ENCODE results near the gene KRCC1. TPM values are rescaled to one million over a fixed set of nuclear protein-coding genes. Genes with fewer than 3 reads are reported as not detected.
"Not testable (repeated sequence)": the region's sequence is repeated elsewhere in the genome, so short reads cannot be mapped to it uniquely, and the experiment has no call there.

The KRCC1 gene
- total RNA-seq, 3 donors from 2014 or later = 37.2 to 41.5 (median 40.7) TPM

DNA sequence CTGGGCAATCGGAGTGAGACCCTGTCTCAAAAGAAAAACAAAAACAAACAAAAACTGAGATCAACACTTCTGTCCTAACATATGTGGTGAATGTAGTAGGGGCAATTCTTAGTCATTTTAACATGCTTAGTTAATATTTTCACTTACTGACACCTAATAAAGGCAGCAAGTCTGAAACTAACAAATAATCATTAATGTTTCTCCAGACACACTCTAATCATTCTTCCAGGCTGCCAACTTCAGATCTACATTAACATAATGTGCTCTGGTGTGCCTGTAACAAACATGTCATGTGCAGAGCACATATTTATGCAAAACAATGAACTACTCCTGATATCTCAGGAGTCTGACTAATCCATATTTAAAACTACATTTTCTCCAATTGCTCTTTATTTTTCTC, 6.0 kb downstream of the KRCC1 start:
- intact Hi-C loops (cut with DNase I, micrococcal nuclease) = no loop called here
- DNase-seq (no peak), ATAC-seq (no peak)
- Histone ChIP-seq H3K4me3 (no peak overlapping the region), H3K4me1 (ENCODE audit: low read depth) (peaks cover 17% of the 10 kb centered on the region), H3K9me3 (no peaks in the 10 kb centered on the region), H3K36me3 (ENCODE audit: low read depth) (no peaks in the 10 kb centered on the region)
- TF ChIP-seq, protein P1, sequence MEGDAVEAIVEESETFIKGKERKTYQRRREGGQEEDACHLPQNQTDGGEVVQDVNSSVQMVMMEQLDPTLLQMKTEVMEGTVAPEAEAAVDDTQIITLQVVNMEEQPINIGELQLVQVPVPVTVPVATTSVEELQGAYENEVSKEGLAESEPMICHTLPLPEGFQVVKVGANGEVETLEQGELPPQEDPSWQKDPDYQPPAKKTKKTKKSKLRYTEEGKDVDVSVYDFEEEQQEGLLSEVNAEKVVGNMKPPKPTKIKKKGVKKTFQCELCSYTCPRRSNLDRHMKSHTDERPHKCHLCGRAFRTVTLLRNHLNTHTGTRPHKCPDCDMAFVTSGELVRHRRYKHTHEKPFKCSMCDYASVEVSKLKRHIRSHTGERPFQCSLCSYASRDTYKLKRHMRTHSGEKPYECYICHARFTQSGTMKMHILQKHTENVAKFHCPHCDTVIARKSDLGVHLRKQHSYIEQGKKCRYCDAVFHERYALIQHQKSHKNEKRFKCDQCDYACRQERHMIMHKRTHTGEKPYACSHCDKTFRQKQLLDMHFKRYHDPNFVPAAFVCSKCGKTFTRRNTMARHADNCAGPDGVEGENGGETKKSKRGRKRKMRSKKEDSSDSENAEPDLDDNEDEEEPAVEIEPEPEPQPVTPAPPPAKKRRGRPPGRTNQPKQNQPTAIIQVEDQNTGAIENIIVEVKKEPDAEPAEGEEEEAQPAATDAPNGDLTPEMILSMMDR (IDR thresholded peaks at IDR 0.05) = no peak

DNA sequence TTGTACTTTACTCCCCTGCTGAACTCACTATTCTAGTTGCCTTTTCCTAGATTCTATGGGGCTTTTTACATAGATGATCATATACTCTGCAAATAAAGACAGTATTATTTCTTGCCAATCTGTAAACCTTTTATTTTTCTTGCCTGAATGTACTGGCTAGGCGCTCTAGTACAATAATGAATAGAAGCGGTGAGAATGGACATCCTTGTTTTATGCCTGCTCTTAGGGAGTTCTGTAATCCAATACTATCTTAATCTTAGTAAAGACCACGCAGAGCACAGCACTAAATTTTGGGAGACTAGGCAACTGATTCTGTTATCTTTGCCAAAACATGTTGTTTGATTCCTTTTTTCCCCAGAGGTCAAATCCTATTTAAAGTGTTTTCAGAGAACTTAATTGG, 7.0 kb downstream of the KRCC1 start:
- intact Hi-C loops (cut with DNase I, micrococcal nuclease) = no loop called here
- H3K4me1 ChIP-seq (ENCODE audit: low read depth) = peaks cover 16% of the 10 kb centered on the region
- no peak for ATAC-seq
- DNase-seq = no peak
- no peaks in the 10 kb centered on the region for H3K36me3 ChIP-seq (ENCODE audit: low read depth)
- no peak overlapping the region for H3K4me3 ChIP-seq
- no peaks in the 10 kb centered on the region for H3K9me3 ChIP-seq
- TF ChIP-seq, protein P1 (IDR thresholded peaks at IDR 0.05) = no peak

GRCh38 chr2:88045561-88045960, 10.0 kb downstream of the KRCC1 start:
- H3K4me1 ChIP-seq (ENCODE audit: low read depth); intact Hi-C loops (cut with DNase I, micrococcal nuclease); DNase-seq; H3K36me3 ChIP-seq (ENCODE audit: low read depth); H3K9me3 ChIP-seq; H3K4me3 ChIP-seq; ATAC-seq: not testable (repeated sequence)

- no peaks in the 10 kb centered on the region for H3K4me1 ChIP-seq (ENCODE audit: low read depth)
- intact Hi-C loops (cut with DNase I, micrococcal nuclease) = no loop called here
- ATAC-seq = no peak
- H3K4me3 ChIP-seq = no peak overlapping the region
- H3K9me3 ChIP-seq = no peaks in the 10 kb centered on the region
- H3K36me3 ChIP-seq (ENCODE audit: low read depth) = no peaks in the 10 kb centered on the region
- DNase-seq = no peak
- TF ChIP-seq, protein P1 (IDR thresholded peaks at IDR 0.05) = no peak
Measured at GRCh38 chr2:88042476-88042875, 13.1 kb downstream of the KRCC1 start.

DNA sequence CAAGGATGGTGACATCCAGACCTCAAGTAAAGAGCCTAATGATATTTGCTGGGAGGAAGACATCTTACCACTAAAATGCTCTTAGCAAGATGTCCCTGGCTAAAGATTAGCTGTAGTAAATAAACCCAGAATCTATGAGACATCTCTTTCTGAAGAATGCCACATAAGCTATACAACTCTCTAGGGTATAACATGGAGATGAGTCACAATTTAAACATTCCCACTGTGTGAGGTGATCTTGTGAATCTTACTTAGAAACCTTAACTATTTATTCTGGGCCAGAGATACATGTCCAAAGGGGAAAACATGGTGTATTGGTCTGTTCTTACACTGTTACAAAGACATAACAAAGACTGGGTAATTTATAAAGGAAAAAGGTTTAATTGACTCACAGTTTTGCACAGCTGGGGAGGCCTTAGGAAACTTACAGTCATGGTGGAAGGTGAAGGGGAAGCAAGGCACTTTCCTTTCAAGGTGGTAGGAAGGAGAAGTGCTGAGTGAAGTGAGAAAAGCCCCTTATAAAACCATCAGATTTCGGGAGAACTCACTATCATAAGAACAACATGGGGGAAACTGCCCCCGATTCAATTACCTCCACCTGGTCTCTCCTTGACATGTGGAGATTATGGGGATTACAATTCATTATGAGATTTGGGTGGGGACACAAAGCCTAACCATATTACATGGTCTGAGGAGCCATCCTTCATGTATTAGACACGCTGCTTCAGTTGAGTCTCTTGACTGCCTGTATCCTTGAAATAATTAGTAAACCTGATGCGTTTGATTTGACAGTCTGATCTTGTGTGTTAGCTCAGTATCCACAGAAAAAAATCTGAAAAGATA, 17.1 kb downstream of the KRCC1 start:
- DNase-seq (no peak), ATAC-seq (peak; percentile 53)
- intact Hi-C loops (cut with DNase I, micrococcal nuclease) = no loop called here
- Histone ChIP-seq H3K4me3 (no peak overlapping the region), H3K9me3 (no peaks in the 10 kb centered on the region), H3K36me3 (ENCODE audit: low read depth) (no peaks in the 10 kb centered on the region), H3K4me1 (ENCODE audit: low read depth) (no peaks in the 10 kb centered on the region)
- TF ChIP-seq, protein P1 (IDR thresholded peaks at IDR 0.05) = no peak

DNA sequence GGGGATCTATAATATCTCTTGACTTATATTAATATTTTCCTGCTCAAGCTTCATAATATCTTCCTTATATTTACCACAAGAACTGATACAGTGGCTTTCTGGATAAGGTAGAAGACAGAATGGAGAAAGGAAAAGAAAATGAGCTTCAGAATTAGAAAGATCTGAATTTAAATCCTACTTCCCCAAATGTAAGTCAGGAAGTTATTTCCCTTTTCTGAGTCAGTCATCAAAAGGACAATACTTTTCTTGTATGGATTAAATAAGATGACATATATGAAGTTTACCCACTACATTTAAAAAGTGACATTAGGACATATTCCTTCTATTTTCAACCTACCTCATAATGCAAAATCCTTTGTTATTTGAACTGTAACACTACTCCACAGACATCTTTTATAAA, 19.0 kb downstream of the KRCC1 start:
- intact Hi-C loops (cut with DNase I, micrococcal nuclease) = no loop called here
- TF ChIP-seq, protein P1 (IDR thresholded peaks at IDR 0.05) = no peak
- no peaks in the 10 kb centered on the region for H3K36me3 ChIP-seq (ENCODE audit: low read depth)
- DNase-seq (no peak), ATAC-seq (no peak)
- H3K4me3 ChIP-seq = no peak overlapping the region
- H3K9me3 ChIP-seq = no peaks in the 10 kb centered on the region
- no peaks in the 10 kb centered on the region for H3K4me1 ChIP-seq (ENCODE audit: low read depth)
